Esophagus muscularis mucosa (tissue), 4 donors: Measurements from ENCODE around the gene CLIP3. TPM values are rescaled to one million over a fixed set of nuclear protein-coding genes. Genes with fewer than 3 reads are reported as not detected.

Experiments
- DNase-seq: peaks from one replicate; pipeline ENCODE4 v3.0.0-alpha.2; 2017; ENCODE audit errors: extremely low spot score
- H3K27ac ChIP-seq, 4 donors: fragments of 200-600 bp; sonication (generic); replicated peaks in 1 of 4; 1 replicate in 3 of 4; 2 replicates in 1 of 4; pipeline ENCODE4 v1.5.1; 2016 to 2019; ENCODE audit warnings: mild to moderate bottlenecking in 1 of 4
- H3K27me3 ChIP-seq, 4 donors: fragments of 200-600 bp; sonication (generic); one replicate each; pipeline versions ENCODE4 v1.5.1 to v1.6.0; 2016 to 2019
- H3K36me3 ChIP-seq, 4 donors: fragments of 200-600 bp; sonication (generic); one replicate each; pipeline ENCODE4 v1.5.1; 2016 to 2019
- H3K4me1 ChIP-seq, 4 donors: fragments of 200-600 bp; sonication (generic); one replicate each; pipeline ENCODE4 v1.5.1; 2016 to 2019
- H3K4me3 ChIP-seq, 4 donors: fragments of 200-600 bp; sonication (generic); 1 replicate in 2 of 4; 2 replicates in 2 of 4; pipeline ENCODE4 v1.5.1; 2016 to 2019; ENCODE audit warnings: mild to moderate bottlenecking in 4 of 4, moderate library complexity in 1 of 4
- H3K9me3 ChIP-seq, 4 donors: fragments of 200-600 bp; sonication (generic); 1 replicate in 3 of 4; 2 replicates in 1 of 4; pipeline ENCODE4 v1.5.1; 2016 to 2019
- CTCF ChIP-seq, 3 experiments: fragments of 200-600 bp in 2 of 3; fragments of 450-650 bp in 1 of 3; sonication (generic) in 2 of 3; IDR thresholded peaks; one replicate each; pipeline ENCODE4 v1.5.1; 2017 to 2019; ENCODE audit warnings: antibody characterized with exemption in 3 of 3, mild to moderate bottlenecking in 2 of 3, moderate library complexity in 1 of 3
- EP300 ChIP-seq: sonication (generic); formaldehyde crosslinking; IDR thresholded peaks from one replicate; pipeline ENCODE4 v1.6.1; 2017; ENCODE audit warnings: antibody characterized with exemption
- POLR2A ChIP-seq: fragments of 450-650 bp; IDR thresholded peaks from one replicate; pipeline ENCODE4 v1.6.1; 2017; ENCODE audit warnings: antibody characterized with exemption, moderate library complexity, mild to moderate bottlenecking, low read depth
- POLR2AphosphoS5 ChIP-seq, 2 donors: sonication (generic); formaldehyde crosslinking; IDR thresholded peaks; one replicate each; pipeline ENCODE4 v1.6.1; 2017; ENCODE audit warnings: antibody characterized with exemption in 2 of 2
- WGBS: methylation state at CpG from one replicate; pipeline ENCODE4 v1.1.5; 2018; 5-methylcytosine and 5-hydroxymethylcytosine counted together
- intact Hi-C: fragments of 100-400 bp; cut with DNase I; formaldehyde crosslinking; loops from one replicate; pipeline ENCODE4 v1.15.1; 2023
- total RNA-seq, 4 donors: library from RNA; depleted of rRNA; stranded (reverse); fragments of >200 nt; gene quantifications; one replicate each; pipeline versions ENCODE4 v1.1.0 to v1.2.1, GENCODE V29; 2016

Gene CLIP3
- total RNA-seq, 4 donors from 2014 or later: 39.9 to 73.3 (median 51.4) TPM

- WGBS: 57% methylated on average over 9 of the region's 14 CpGs
These were observed 55.0 kb downstream of the CLIP3 start for GRCh38 chr19:35977446-35978222.

GRCh38 chr19:35975608-35976214, 57.0 kb downstream of the CLIP3 start:
- Histone ChIP-seq H3K27ac (no peak overlapping the region), H3K27me3 (peaks cover 0 to 54% (median 0%) of the 10 kb centered on the region in 4 donors), H3K36me3 (no peaks in the 10 kb centered on the region), H3K4me1 (no peaks in the 10 kb centered on the region), H3K9me3 (no peaks in the 10 kb centered on the region), H3K4me3 (no peak overlapping the region)
- intact Hi-C loops: no loop called here
- TF ChIP-seq POLR2AphosphoS5 (IDR thresholded peaks at IDR 0.05): no peak
- TF ChIP-seq CTCF (IDR thresholded peaks at IDR 0.05): no peak
- TF ChIP-seq POLR2A: no peak
- no peak for TF ChIP-seq EP300
- WGBS: 35% methylated on average over 5 of the region's 5 CpGs
- no peak for DNase-seq

More at GRCh38 chr19:35977446-35978222, 55.0 kb downstream of the CLIP3 start:
- H3K27ac ChIP-seq: no peak overlapping the region
- TF ChIP-seq EP300 (no peak), POLR2AphosphoS5 (IDR thresholded peaks at IDR 0.05) (no peak), CTCF (IDR thresholded peaks at IDR 0.05) (no peak), POLR2A (no peak)
- H3K9me3 ChIP-seq: no peaks in the 10 kb centered on the region
- peaks cover 0 to 65% (median 0%) of the 10 kb centered on the region in 4 donors for H3K27me3 ChIP-seq
- no peak for DNase-seq
- intact Hi-C loops: no loop called here
- no peak overlapping the region for H3K4me3 ChIP-seq
- H3K4me1 ChIP-seq: no peaks in the 10 kb centered on the region
- H3K36me3 ChIP-seq: no peaks in the 10 kb centered on the region

GRCh38 chr19:35973487-35973886, 59.2 kb downstream of the CLIP3 start:
- 54% methylated on average over 4 of the region's 8 CpGs for WGBS
- no peak overlapping the region for H3K4me3 ChIP-seq
- intact Hi-C loops: no loop called here
- no peaks in the 10 kb centered on the region for H3K4me1 ChIP-seq
- no peaks in the 10 kb centered on the region for H3K36me3 ChIP-seq
- TF ChIP-seq CTCF (IDR thresholded peaks at IDR 0.05): no peak
- no peak for TF ChIP-seq POLR2A
- TF ChIP-seq EP300: no peak
- TF ChIP-seq POLR2AphosphoS5 (IDR thresholded peaks at IDR 0.05): no peak
- DNase-seq: no peak
- no peak overlapping the region for H3K27ac ChIP-seq
- no peaks in the 10 kb centered on the region for H3K9me3 ChIP-seq
- peaks cover 0 to 36% (median 0%) of the 10 kb centered on the region in 4 donors for H3K27me3 ChIP-seq

GRCh38 chr19:35966771-35967170, 65.9 kb downstream of the CLIP3 start:
- no peaks in the 10 kb centered on the region for H3K36me3 ChIP-seq

More at GRCh38 chr19:35966771-35967170, 65.9 kb downstream of the CLIP3 start:
- Histone ChIP-seq H3K27me3 (peaks cover 0 to 25% (median under 1%) of the 10 kb centered on the region in 4 donors), H3K4me3 (no peak overlapping the region), H3K4me1 (no peaks in the 10 kb centered on the region), H3K27ac (no peak overlapping the region), H3K9me3 (no peaks in the 10 kb centered on the region)
- DNase-seq: no peak
- WGBS: no CpG with 5 or more reads among the region's 3 CpGs
- intact Hi-C loops: no loop called here
- no peak for TF ChIP-seq POLR2A

Other genes starting within 250 kb of the CLIP3 start
- not detected for gene PRODH2, start 220.0 kb downstream of the CLIP3 start, total RNA-seq
- not detected for gene NPHS1, start 180.4 kb downstream of the CLIP3 start, total RNA-seq
- not detected for gene KIRREL2, start 176.0 kb downstream of the CLIP3 start, total RNA-seq
- gene APLP1, start 164.3 kb downstream of the CLIP3 start, total RNA-seq: 10 to 100 TPM in 2 of 4 donors, 1 to 10 TPM in 2; 4.6 to 14.6 (median 8.8) TPM
- 1 to 10 TPM; 2.5 to 6.2 (median 5.3) TPM for gene NFKBID, start 132.3 kb downstream of the CLIP3 start, total RNA-seq
- gene HCST, start 130.3 kb downstream of the CLIP3 start, total RNA-seq: 10 to 100 TPM in 1 of 4 donors, 1 to 10 TPM in 1, not detected in 2; 3.7 to 14.6 TPM
- 100 to 1,000 TPM in 1 of 4 donors, 10 to 100 TPM in 3; 47.1 to 145 (median 50.7) TPM for gene TYROBP, start 124.6 kb downstream of the CLIP3 start, total RNA-seq
- gene LRFN3, start 96.5 kb downstream of the CLIP3 start, total RNA-seq: 10 to 100 TPM in 3 of 4 donors, 1 to 10 TPM in 1; 7.5 to 22.6 (median 15.3) TPM
- gene SDHAF1, start 37.7 kb downstream of the CLIP3 start, total RNA-seq: 10 to 100 TPM; 44.0 to 60.3 (median 50.2) TPM
- gene SYNE4, start 24.1 kb downstream of the CLIP3 start, total RNA-seq: 1 to 10 TPM in 1 of 4 donors, not detected in 3; 1.3 TPM
- 10 to 100 TPM; 27.0 to 43.6 (median 35.5) TPM for gene ALKBH6, start 18.7 kb downstream of the CLIP3 start, total RNA-seq
- gene THAP8, start 21.4 kb upstream of the CLIP3 start, total RNA-seq: 10 to 100 TPM in 2 of 4 donors, 1 to 10 TPM in 2; 6.3 to 21.3 (median 12.1) TPM
- under 1 TPM in 3 of 4 donors, not detected in 1; 0.26 to 0.52 (median 0.50) TPM for gene WDR62, start 22.0 kb upstream of the CLIP3 start, total RNA-seq
- not detected for gene OVOL3, start 78.3 kb upstream of the CLIP3 start, total RNA-seq
- gene POLR2I, start 82.0 kb upstream of the CLIP3 start, total RNA-seq: 100 to 1,000 TPM in 2 of 4 donors, 10 to 100 TPM in 2; 64.8 to 152 (median 85.7) TPM
- gene TBCB, start 82.6 kb upstream of the CLIP3 start, total RNA-seq: 100 to 1,000 TPM; 164 to 230 (median 192) TPM
- gene CAPNS1, start 107.2 kb upstream of the CLIP3 start, total RNA-seq: 100 to 1,000 TPM; 212 to 245 (median 229) TPM
- 100 to 1,000 TPM in 2 of 4 donors, 10 to 100 TPM in 2; 65.8 to 231 (median 101) TPM for gene COX7A1, start 119.6 kb upstream of the CLIP3 start, total RNA-seq
- 1 to 10 TPM; 4.6 to 5.7 (median 5.1) TPM for gene ZNF565, start 181.8 kb upstream of the CLIP3 start, total RNA-seq
- 10 to 100 TPM; 44.9 to 78.2 (median 49.9) TPM for gene ZNF146, start 182.2 kb upstream of the CLIP3 start, total RNA-seq